Astrocyte (in vitro differentiated cells and primary cell): ENCODE results near the gene SLC19A1. TPM values are rescaled to one million over a fixed set of nuclear protein-coding genes. Genes with fewer than 3 reads are reported as not detected.
A peak's percentile ranks its signal among the peaks of the same experiment; 100 is the strongest.

Source experiments
- DNase-seq: peaks from one replicate; pipeline ENCODE4 v3.0.0-alpha.2; 2010; ENCODE audit warnings: low read depth
- FAIRE-seq: peaks from 2 replicates; lab custom pipeline; 2011; peaks lifted over from hg19 to GRCh38; lab: Jason Lieb, UNC
- H2AFZ ChIP-seq: 2 replicates; pipeline ENCODE4 v1.6.0; 2012; ENCODE audit warnings: low read depth, low read length, inconsistent platforms
- H3K27ac ChIP-seq: 2 replicates; pipeline ENCODE4 v1.5.1; 2011; ENCODE audit warnings: low read depth, low read length, inconsistent platforms
- H3K27me3 ChIP-seq: 2 replicates; pipeline ENCODE4 v1.6.0; 2011; ENCODE audit warnings: low read length, inconsistent platforms; ENCODE audit not compliant: insufficient read depth
- H3K36me3 ChIP-seq: 2 replicates; pipeline ENCODE4 v1.5.1; 2011; ENCODE audit warnings: low read length, inconsistent platforms; ENCODE audit not compliant: insufficient read depth
- H3K4me1 ChIP-seq: 2 replicates; pipeline ENCODE4 v1.5.1; 2011; ENCODE audit warnings: low read length, inconsistent platforms; ENCODE audit not compliant: insufficient read depth
- H3K4me2 ChIP-seq: 2 replicates; pipeline ENCODE4 v1.6.0; 2012; ENCODE audit warnings: low read length, inconsistent platforms
- H3K4me3 ChIP-seq: 2 replicates; pipeline ENCODE4 v1.5.1; 2011; ENCODE audit warnings: low read depth, mild to moderate bottlenecking, low read length, inconsistent platforms; ENCODE audit not compliant: insufficient read depth
- H3K79me2 ChIP-seq: 2 replicates; pipeline ENCODE4 v1.6.0; 2012; ENCODE audit warnings: mild to moderate bottlenecking, low read length, inconsistent platforms; ENCODE audit not compliant: insufficient read depth
- H3K9ac ChIP-seq: 2 replicates; pipeline ENCODE4 v1.6.0; 2012; ENCODE audit warnings: mild to moderate bottlenecking, low read length, inconsistent platforms
- H3K9me3 ChIP-seq: 2 replicates; pipeline ENCODE4 v1.5.1; 2012; ENCODE audit warnings: low read depth, mild to moderate bottlenecking, low read length, inconsistent platforms; ENCODE audit not compliant: insufficient read depth
- H4K20me1 ChIP-seq: 2 replicates; pipeline ENCODE4 v1.6.0; 2012; ENCODE audit warnings: low read length, inconsistent platforms; ENCODE audit not compliant: insufficient read depth
- H3K27ac Mint-ChIP-seq: one replicate; pipeline ENCODE4 v1.8.0; 2021; ENCODE audit warnings: mild to moderate bottlenecking, mixed read lengths; ENCODE audit not compliant: unreplicated experiment
- H3K27me3 Mint-ChIP-seq: one replicate; pipeline ENCODE4 v1.8.0; 2021; ENCODE audit warnings: low read depth, mixed read lengths; ENCODE audit not compliant: unreplicated experiment
- H3K36me3 Mint-ChIP-seq: one replicate; pipeline ENCODE4 v1.8.0; 2021; ENCODE audit warnings: low read depth, mixed read lengths; ENCODE audit not compliant: unreplicated experiment
- H3K4me1 Mint-ChIP-seq: one replicate; pipeline ENCODE4 v1.8.0; 2021; ENCODE audit warnings: low read depth, mixed read lengths; ENCODE audit not compliant: unreplicated experiment
- H3K4me3 Mint-ChIP-seq: one replicate; pipeline ENCODE4 v1.8.0; 2021; ENCODE audit warnings: mild to moderate bottlenecking, moderate library complexity, mixed read lengths; ENCODE audit not compliant: unreplicated experiment
- H3K9me3 Mint-ChIP-seq: one replicate; pipeline ENCODE4 v1.8.0; 2021; ENCODE audit warnings: mild to moderate bottlenecking, mixed read lengths; ENCODE audit not compliant: unreplicated experiment
- CTCF ChIP-seq: IDR thresholded peaks from 2 replicates; pipeline ENCODE4 v1.5.1; 2011; ENCODE audit warnings: low read depth, mild to moderate bottlenecking, inconsistent platforms, low read length, moderate library complexity; ENCODE audit not compliant: insufficient read depth
- EZH2 ChIP-seq: IDR thresholded peaks from 2 replicates; pipeline ENCODE4 v1.6.1; 2012; ENCODE audit warnings: mild to moderate bottlenecking, low read length, inconsistent platforms; ENCODE audit not compliant: insufficient read depth
- total RNA-seq: library from RNA; stranded (reverse); gene quantifications from 2 replicates; pipeline ENCODE4 v1.2.1, GENCODE V29; 2021

SLC19A1 gene
- total RNA-seq, 1 donor from 2014 or later = 11.7 TPM

- H4K20me1 ChIP-seq = no peaks in the 10 kb centered on the region
- no peak overlapping the region for H3K27ac ChIP-seq
- H3K27me3 Mint-ChIP-seq = peaks cover 31% of the 10 kb centered on the region
- peaks cover 9% of the 10 kb centered on the region for H3K9me3 ChIP-seq
- peaks cover 4% of the 10 kb centered on the region for H3K4me1 ChIP-seq
- H3K36me3 ChIP-seq = no peaks in the 10 kb centered on the region
- no peak for DNase-seq
- no peak for FAIRE-seq
- no peak overlapping the region for H3K4me3 Mint-ChIP-seq
- H3K36me3 Mint-ChIP-seq = no peaks in the 10 kb centered on the region
- peak overlapping the region; percentile 80 for H3K4me2 ChIP-seq
- H2AFZ ChIP-seq = peak overlapping the region; percentile 80
- TF ChIP-seq CTCF (no peak), EZH2 (no peak)
- peaks cover 16% of the 10 kb centered on the region for H3K27me3 ChIP-seq
- H3K9me3 Mint-ChIP-seq = peaks cover 37% of the 10 kb centered on the region
- no peaks in the 10 kb centered on the region for H3K4me1 Mint-ChIP-seq
- H3K79me2 ChIP-seq = no peaks in the 10 kb centered on the region
- peak overlapping the region; percentile 33 for H3K4me3 ChIP-seq
- no peak overlapping the region for H3K27ac Mint-ChIP-seq
- H3K9ac ChIP-seq = no peak overlapping the region
Observed at GRCh38 chr21:45589686-45590245, 47.5 kb upstream of the SLC19A1 start.

GRCh38 chr21:45588871-45589491 is 46.7 kb upstream of the SLC19A1 start:
- no peak overlapping the region for H3K4me3 ChIP-seq
- no peak overlapping the region for H2AFZ ChIP-seq
- FAIRE-seq = no peak
- no peak overlapping the region for H3K27ac ChIP-seq
- H3K4me3 Mint-ChIP-seq = no peak overlapping the region
- H3K9ac ChIP-seq = no peak overlapping the region
- no peaks in the 10 kb centered on the region for H3K36me3 ChIP-seq
- H3K79me2 ChIP-seq = no peaks in the 10 kb centered on the region
- no peaks in the 10 kb centered on the region for H3K4me1 Mint-ChIP-seq
- no peak overlapping the region for H3K27ac Mint-ChIP-seq
- no peaks in the 10 kb centered on the region for H3K36me3 Mint-ChIP-seq
- no peak for DNase-seq
- H3K27me3 ChIP-seq = peaks cover 16% of the 10 kb centered on the region
- H3K4me1 ChIP-seq = peaks cover 4% of the 10 kb centered on the region
- peaks cover 41% of the 10 kb centered on the region for H3K9me3 Mint-ChIP-seq
- H3K4me2 ChIP-seq = no peak overlapping the region
- no peaks in the 10 kb centered on the region for H4K20me1 ChIP-seq
- TF ChIP-seq EZH2 (no peak), CTCF (no peak)
- peaks cover 32% of the 10 kb centered on the region for H3K27me3 Mint-ChIP-seq
- H3K9me3 ChIP-seq = peaks cover 9% of the 10 kb centered on the region
